Measurements from ENCODE around the gene FANCF. TPM values are rescaled to one million over a fixed set of nuclear protein-coding genes. Genes with fewer than 3 reads are reported as not detected.
A peak's percentile ranks its signal among the peaks of the same experiment; 100 is the strongest.

The FANCF gene
- total RNA-seq, 2 experiments from 2014 or later, result 18.4 to 22.2 TPM

- Histone ChIP-seq H3K4me2 (ENCODE audit: low read length) (peak overlapping the region; percentile 89), H2AFZ (ENCODE audit: low read length) (peak overlapping the region; percentile 98), H3K4me1 (ENCODE audit: insufficient read depth, low read length, poor library complexity, severe bottlenecking) (peaks cover 17% of the 10 kb centered on the region), H3K4me3 (ENCODE audit: low read depth, low read length, poor library complexity, severe bottlenecking) (peak overlapping the region; percentile 84), H3K27ac (ENCODE audit: low read depth, low read length, poor library complexity, severe bottlenecking) (peak overlapping the region; percentile 73), H3K79me2 (ENCODE audit: insufficient read depth, low read depth, low read length) (peaks cover 34% of the 10 kb centered on the region), H4K20me1 (ENCODE audit: insufficient read depth, low read length) (0 out of 2 replicates have a peak, but pooled peaks cover 9% of the 10 kb centered on the region), H3K9me3 (ENCODE audit: low read length) (no peaks in the 10 kb centered on the region), H3K36me3 (ENCODE audit: insufficient read depth, low read length) (peaks cover 11% of the 10 kb centered on the region), H3K9me2 (ENCODE audit: insufficient read depth, low read length) (no peaks in the 10 kb centered on the region)
- ChIA-PET CTCF (ENCODE audit: unreplicated experiment) (no interaction called here), POLR2A (interaction anchor here (0.7 kb wide), 1 partner anchor 34 kb away, joined by 4 read pairs; no protein-coding TSS in a partner anchor)
- intact Hi-C loops (cut with micrococcal nuclease; ENCODE audit: unreplicated experiment), result loop anchor here (5.0 kb wide), 1 partner anchor 181 kb away; no protein-coding TSS in a partner anchor
- DNase-seq (ENCODE audit: low spot score), result peak; percentile 7
- BruUV-seq (replicated peaks), result no TSS peak
- TF ChIP-seq CTCF (conservative IDR thresholded peaks at IDR 0.05; ENCODE audit: low read length) (no peak), EZH2phosphoT487 (IDR thresholded peaks at IDR 0.05; ENCODE audit: borderline replicate concordance, low read depth, low read length) (no peak)
Measured at GRCh38 chr11:22626573-22627239, 1.1 kb upstream of the FANCF start.

GRCh38 chr11:22624742-22625447 is 728 bp downstream of the FANCF start:
- no TSS peak for BruUV-seq (replicated peaks)
- Histone ChIP-seq H3K4me1 (ENCODE audit: insufficient read depth, low read length, poor library complexity, severe bottlenecking) (peaks cover 17% of the 10 kb centered on the region), H3K9me3 (ENCODE audit: low read length) (no peaks in the 10 kb centered on the region), H3K27ac (ENCODE audit: low read depth, low read length, poor library complexity, severe bottlenecking) (peak overlapping the region; percentile 73), H3K36me3 (ENCODE audit: insufficient read depth, low read length) (peaks cover 17% of the 10 kb centered on the region), H2AFZ (ENCODE audit: low read length) (peak overlapping the region; percentile 98), H4K20me1 (ENCODE audit: insufficient read depth, low read length) (0 out of 2 replicates have a peak, but pooled peaks cover 9% of the 10 kb centered on the region), H3K9me2 (ENCODE audit: insufficient read depth, low read length) (no peaks in the 10 kb centered on the region), H3K4me2 (ENCODE audit: low read length) (peak overlapping the region; percentile 89), H3K79me2 (ENCODE audit: insufficient read depth, low read depth, low read length) (peaks cover 35% of the 10 kb centered on the region), H3K4me3 (ENCODE audit: low read depth, low read length, poor library complexity, severe bottlenecking) (peak overlapping the region; percentile 84)
- TF ChIP-seq EZH2phosphoT487 (IDR thresholded peaks at IDR 0.05; ENCODE audit: borderline replicate concordance, low read depth, low read length) (no peak), CTCF (conservative IDR thresholded peaks at IDR 0.05; ENCODE audit: low read length) (peak; percentile 77)
- intact Hi-C loops (cut with micrococcal nuclease; ENCODE audit: unreplicated experiment), result loop anchor here (5.0 kb wide), 1 partner anchor 182 kb away; no protein-coding TSS in a partner anchor
- peak; percentile 81 for DNase-seq (ENCODE audit: low spot score)
- ChIA-PET POLR2A (interaction anchor here (1.0 kb wide), 1 partner anchor 67 kb away, joined by 3 read pairs; no protein-coding TSS in a partner anchor), CTCF (ENCODE audit: unreplicated experiment) (no interaction called here)

Measured in OCI-LY7 (cell line).